NCI-H1694 treated with DMSO at 0.1 percent for 48 hours (cell line): Measurements from ENCODE around the gene ZNF805.
A peak's percentile ranks its signal among the peaks of the same experiment; 100 is the strongest.
"Not testable (repeated sequence)": the region's sequence is repeated elsewhere in the genome, so short reads cannot be mapped to it uniquely, and the experiment has no call there.

ENCODE experiments used
- DNase-seq: peaks from one replicate; lab custom pipeline; 2025; lab: John Stamatoyannopoulos, UW

Gene ZNF805

GRCh38 chr19:57240311-57241090, at the start of gene ZNF805:
Gene ZNF805 (plus strand): TSS chr19:57240632. CDS start chr19:57240892, 260 bp downstream.
- peak; percentile 80 for DNase-seq

- peak; percentile 2 for DNase-seq
These were observed 49.0 kb upstream of the ZNF805 start, which contains the start of gene ZNF264 for GRCh38 chr19:57191141-57192076. Gene ZNF264 (plus strand): TSS chr19:57191500. CDS start chr19:57191914, 414 bp downstream.

GRCh38 chr19:57192077-57192420, 48.4 kb upstream of the ZNF805 start:
- no peak for DNase-seq

DNA sequence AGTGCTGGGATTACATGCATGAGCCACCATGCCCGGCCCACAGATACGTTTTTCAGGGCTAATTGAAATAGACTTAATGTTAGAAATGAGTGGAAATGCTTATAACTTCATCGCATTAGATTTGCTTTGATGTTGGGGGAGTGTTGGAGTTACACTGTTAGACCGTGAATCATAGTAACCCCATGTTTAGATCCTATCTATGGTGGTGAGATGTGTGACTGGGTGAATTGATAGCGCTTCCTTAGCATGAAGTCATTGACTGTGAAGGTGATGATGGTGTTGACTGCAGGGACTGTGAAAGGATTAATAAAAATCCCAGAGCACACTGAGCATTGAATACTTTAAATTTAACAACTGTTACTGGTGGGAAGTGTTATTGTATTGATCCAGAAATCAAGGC, 47.4 kb upstream of the ZNF805 start:
- no peak for DNase-seq

DNA sequence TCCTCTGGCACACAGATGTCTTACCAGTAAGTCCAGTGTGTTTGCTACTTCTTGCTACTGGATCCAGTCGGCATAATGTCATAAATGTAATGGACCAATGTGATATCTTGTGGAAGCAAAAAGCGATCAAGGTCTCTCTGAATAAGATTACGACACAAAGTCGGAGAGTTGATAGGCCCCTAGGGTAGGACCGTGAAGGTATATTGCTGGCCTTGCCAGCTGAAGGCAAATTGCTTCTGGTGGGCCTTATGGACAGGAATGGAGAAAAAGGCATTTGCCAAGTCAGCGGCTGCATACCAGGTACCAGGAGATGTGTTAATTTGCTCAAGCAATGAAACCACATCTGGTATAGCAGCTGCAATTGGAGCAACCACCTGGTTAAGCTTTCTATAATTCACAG, 42.6 kb upstream of the ZNF805 start:
- DNase-seq = not testable (repeated sequence)

- DNase-seq = no peak
These were observed 38.3 kb upstream of the ZNF805 start for GRCh38 chr19:57202160-57202559.

- DNase-seq = no peak
These were observed 30.1 kb upstream of the ZNF805 start for GRCh38 chr19:57210381-57210780.

DNA sequence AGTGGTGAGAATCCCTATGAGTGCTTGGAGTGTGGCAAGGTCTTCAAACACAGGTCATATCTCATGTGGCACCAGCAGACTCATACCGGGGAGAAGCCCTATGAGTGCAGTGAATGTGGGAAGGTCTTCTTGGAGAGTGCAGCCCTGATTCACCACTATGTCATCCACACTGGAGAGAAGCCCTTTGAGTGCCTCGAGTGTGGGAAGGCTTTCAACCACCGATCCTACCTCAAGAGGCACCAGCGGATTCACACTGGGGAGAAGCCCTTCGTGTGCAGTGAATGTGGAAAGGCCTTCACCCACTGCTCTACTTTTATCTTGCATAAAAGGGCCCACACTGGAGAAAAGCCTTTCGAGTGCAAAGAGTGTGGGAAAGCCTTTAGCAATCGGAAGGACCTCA, 28.3 kb upstream of the ZNF805 start:
- no peak for DNase-seq

DNA sequence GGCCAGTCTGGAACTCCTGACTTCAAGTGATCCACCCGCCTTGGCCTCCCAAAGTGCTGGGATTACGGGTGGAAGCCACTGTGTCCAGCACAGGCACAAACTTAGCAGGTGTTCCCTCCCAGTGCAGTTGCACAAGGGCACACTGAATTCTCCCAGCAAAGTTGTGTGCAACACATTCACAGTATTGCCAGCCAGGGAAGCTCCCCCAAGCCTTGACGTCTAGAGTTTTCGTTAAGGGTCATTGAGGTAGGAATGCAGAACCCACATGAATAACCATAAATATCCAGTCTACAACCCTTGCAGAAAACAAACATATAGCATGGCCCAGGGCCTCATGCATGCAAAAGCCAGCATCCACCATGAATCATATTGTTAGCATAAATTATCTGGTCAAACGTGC, 12.9 kb upstream of the ZNF805 start:
- no peak for DNase-seq

- no peak for DNase-seq
These were observed 8.7 kb upstream of the ZNF805 start for GRCh38 chr19:57231686-57232085.

DNA sequence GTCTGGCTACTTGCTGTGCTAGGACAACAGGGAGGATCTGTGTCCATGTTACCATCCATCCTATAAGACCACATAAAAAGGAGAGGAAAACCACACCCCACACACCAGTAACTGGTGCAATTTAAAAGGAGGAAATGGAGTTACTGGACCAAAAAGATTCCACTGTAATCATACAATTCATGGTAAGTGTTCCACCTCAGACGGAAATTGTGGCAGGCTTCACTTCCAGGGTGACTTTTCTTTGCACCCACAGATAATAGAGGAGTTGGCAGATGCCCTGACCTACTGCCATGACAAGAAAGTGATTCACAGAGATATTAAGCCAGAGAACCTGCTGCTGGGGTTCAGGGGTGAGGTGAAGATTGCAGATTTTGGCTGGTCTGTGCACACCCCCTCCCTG, 7.2 kb upstream of the ZNF805 start:
- no peak for DNase-seq

GRCh38 chr19:57239982-57240310, 486 bp upstream of the ZNF805 start:
- no peak for DNase-seq

DNA sequence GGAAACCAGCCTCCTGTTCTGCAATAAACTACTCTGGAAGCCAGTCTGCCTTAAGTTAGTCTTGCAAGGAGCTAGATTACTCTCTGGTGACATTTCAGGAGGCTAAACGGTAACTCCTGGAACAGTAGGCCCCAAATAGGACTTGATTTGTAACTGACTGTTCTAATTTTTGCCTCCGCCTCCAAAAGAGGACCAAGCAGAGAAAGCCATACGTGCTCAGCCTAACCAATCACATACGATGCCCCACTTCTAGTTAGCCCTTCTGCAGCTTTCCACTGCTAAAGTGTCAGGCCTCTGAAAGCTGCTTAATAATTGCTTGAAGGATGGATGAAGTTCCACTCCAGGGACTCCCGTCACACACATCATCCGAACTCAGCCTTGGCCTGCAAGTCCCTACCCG, 744 bp downstream of the ZNF805 start:
- DNase-seq = no peak

- no peak for DNase-seq
These were observed 2.4 kb downstream of the ZNF805 start for GRCh38 chr19:57242821-57243220.

DNA sequence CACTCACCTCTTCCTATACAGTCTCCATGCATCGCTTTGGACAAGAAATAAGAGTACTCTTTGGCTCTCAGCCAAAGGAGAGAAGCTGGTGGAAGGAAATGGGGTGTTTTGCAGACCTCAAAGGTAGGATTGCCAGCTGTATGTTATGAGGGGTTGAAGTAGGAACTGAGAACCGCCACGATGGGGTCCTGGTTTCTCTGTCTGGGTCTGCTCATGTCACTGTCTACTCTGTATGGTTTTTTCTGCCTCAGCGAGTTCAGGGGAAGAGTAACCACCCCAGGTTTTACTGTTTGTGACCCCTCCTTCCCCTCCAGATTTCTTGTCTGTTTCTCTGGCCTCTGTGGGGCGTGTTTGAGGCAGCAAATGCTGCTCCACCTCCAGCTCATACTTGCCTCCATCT, 4.1 kb downstream of the ZNF805 start:
- DNase-seq = no peak

GRCh38 chr19:57245066-57245465, 4.6 kb downstream of the ZNF805 start:
- DNase-seq = no peak

DNA sequence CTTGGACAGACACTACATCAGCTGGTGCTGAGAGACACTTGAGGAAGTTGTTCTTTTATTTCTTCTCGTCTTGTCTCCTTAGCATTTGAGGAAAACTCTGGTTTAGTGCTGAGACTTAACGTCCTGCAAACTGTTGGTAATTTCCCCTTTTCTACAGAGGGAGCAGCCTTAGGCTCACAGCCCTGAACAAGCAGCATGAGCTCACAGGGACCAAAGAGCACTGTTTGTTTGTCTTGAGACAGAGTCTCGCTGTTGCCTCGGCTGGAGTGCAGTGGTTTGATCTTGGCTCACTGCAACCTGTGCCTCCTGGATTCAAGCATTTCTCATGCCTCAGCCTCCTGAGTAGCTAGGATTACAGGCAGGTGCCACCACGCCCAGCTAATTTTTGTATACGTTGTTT, 5.5 kb downstream of the ZNF805 start:
- no peak for DNase-seq

- no peak for DNase-seq
These were observed 8.2 kb downstream of the ZNF805 start for GRCh38 chr19:57248646-57249045.

- DNase-seq = no peak
These were observed 8.9 kb downstream of the ZNF805 start for GRCh38 chr19:57249329-57249728.

- DNase-seq = not testable (repeated sequence)
These were observed 13.3 kb downstream of the ZNF805 start for GRCh38 chr19:57253767-57254166.

DNA sequence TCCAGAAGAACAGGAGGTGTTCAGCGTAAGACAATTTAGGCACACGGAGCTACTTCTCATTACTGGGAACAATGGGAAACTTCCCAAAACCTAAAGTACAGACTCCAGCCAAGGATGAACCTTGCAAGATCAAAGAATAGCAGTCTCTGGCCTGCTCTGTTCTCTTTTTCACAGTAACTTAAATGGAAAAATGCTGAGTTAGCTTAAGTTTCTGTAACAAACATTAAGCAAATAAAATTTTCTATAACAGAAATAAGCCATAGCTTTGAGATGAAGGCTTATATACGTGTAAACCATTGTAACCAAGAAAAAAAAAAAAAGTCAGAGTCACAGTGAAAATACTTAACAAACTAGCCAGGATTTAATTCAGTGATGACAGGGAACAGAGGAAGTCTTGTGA, 21.6 kb downstream of the ZNF805 start:
- DNase-seq = no peak

DNA sequence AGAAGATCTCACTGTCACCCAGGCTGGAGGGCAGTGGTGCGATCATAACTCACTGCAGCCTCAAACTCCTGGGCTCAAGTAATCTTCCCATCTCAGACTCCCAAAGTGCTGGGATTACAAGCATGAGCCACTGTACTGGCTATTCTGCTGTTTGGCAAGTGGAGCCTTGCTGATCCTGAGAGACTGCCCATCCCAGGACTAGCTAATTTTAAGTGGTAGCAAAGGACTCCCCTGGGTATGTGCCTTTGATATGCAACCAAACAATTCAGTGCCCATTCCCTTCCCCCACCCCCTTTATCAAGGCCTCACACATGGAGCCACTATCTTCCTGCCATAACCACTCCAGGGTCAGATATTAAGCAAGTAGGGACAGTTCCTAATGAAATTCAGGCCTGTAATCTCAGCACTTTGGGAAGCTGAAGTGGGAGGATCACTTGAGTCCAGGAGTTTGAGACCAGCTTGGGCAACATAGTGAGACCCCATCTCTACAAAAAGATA, 22.9 kb downstream of the ZNF805 start:
- DNase-seq = no peak

DNA sequence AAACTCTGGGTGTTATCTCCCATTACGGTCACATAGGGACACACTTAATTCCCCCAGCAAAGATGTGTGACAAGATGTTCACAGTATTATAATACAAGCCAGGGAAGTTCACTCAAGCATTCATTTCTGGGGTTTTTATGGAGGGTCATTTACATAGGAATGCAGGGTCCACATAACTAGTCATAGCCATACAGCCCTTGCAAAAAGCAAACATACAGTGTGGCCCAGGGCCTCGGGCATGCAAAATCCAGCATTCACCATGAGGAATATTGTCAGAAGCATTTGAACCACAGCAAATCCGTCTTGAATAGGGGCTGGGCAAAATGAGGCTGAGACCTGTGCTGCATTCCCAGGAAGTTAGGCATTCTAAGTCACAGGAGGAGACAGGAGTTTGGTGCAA, 26.9 kb downstream of the ZNF805 start:
- DNase-seq = no peak
